NCI-H345 treated with DMSO at 0.1 percent for 48 hours (cell line): ENCODE measurements around the gene CBLN3.

Experiments
- DNase-seq: peaks from one replicate; lab custom pipeline; 2025; ENCODE audit not compliant: unreplicated experiment; lab: John Stamatoyannopoulos, UW

The CBLN3 gene

DNA sequence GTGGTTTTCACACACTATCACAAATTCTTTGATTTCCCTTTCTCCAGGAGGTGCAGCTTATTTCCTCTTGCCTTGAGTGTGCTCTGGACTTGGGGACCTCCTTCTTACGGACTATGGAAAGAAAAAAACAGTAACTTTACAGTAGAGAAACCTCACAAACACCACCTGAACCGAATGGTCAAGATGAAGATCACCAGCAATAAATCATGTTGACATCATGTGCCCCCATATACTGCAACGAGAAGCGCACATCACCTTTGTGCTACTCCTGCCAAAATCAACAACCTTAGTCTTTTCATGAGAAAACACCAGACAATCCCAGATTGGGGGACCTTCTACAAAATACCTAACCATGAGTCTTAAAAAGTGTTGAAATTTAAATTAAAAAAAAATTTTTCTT is 43.9 kb downstream of the CBLN3 start:
- no peak for DNase-seq

DNA sequence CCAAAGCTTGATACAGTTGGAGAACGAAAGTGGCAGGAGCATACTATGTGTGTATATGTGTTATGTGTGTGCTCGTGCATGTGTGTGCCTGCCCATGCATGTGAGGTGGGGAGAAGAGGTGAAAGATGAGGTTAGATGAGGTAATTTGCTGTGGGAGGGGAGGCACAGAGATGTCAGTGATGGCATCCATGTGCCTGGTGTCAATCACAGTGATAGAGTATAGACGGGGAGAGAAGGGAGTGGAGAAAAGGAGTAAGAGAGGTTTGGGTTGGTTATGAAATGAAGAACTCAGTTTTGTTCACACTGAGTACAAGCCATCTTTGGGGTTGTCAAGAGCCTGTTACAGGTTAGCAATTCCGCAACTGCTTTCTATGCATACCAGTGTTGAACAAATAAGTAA is 45.3 kb downstream of the CBLN3 start:
- no peak for DNase-seq

DNA sequence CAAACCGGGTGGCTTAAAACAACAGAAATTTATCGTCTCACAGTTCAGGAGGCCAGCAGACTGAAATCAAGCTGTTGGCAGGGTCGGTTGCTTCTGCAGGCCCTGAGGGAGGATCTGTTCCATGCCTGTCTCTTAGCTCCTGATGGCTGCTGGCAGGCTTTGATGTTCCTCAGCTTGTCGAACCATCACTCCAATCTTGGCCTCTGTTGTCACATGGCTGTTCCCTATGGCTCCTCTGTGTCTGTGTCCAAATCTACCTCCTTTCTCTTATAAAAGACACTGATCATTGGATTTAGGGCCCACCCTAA is 47.5 kb downstream of the CBLN3 start:
- DNase-seq, result no peak

DNA sequence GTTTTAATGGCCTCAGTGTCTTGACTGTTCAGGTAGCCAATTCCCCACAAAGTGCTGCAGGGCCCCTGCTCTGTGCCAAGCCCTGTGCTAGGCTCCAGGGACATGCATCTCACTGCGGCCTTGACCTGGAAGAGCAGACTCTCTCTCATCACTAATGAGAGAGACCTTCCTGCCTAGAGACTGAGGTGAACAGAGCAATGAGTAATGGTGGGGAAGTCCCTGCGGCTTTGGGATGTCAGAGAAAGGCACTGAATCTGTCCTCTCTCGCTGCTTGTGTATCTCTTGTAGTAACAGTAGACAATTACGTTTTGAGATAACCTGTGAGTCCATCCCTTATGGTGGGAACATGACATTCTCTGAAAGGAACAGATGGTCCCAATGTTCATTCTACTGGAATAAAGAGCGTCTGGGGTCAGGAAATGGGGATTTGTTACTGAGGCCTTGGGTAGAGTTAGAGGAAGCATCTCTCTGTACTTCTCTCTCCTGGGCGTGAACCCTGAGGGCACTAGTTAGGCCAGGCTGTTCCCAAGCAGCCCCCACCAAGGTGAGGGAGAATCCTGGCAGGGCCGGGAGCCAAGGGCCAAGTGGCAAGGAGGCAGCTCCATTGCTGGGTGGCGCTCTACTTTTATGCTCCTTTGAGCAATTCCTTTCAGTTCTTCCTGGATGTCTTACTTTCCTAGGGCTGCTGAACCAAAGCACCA is 48.0 kb downstream of the CBLN3 start:
- no peak for DNase-seq

DNA sequence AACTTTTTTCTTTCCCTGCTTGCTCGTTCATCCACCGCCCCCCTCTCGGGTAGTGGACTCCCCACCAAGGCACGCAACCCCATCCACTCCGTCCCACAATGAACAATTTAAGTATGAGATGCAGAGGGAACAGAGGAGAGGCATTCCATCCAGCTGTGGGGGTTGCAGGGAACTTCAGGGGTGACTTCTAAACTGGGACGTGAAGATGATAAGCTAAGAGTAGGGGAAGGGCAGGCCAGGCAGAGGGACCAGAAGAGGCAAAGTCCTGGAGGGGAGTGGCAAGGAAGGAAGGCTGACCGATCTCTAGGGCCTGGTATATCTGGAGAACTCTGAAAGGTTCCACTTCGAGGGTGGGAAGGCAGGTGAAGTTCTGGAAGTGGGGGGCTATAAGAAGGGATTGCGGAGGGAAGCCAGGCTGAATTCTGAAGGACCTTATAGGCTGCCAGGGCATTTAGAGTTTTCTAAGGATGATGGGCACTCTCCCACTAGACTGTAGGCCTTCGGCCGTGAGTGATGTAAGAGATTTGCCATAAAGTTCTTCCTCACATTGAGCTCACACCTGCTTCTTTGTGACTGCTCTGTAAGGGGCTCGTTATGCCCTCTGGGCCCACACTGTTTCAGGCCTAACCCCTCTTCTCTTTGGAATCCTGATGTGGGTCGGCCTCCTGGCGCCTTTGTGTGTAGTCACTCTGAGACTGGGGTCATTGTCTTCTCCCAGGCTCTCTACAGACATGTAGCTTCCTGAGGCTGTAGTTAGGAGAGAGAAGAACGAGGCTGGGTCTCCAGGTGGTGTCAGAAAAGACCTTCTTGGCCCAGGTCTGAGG is 49.3 kb downstream of the CBLN3 start:
- DNase-seq, result no peak

DNA sequence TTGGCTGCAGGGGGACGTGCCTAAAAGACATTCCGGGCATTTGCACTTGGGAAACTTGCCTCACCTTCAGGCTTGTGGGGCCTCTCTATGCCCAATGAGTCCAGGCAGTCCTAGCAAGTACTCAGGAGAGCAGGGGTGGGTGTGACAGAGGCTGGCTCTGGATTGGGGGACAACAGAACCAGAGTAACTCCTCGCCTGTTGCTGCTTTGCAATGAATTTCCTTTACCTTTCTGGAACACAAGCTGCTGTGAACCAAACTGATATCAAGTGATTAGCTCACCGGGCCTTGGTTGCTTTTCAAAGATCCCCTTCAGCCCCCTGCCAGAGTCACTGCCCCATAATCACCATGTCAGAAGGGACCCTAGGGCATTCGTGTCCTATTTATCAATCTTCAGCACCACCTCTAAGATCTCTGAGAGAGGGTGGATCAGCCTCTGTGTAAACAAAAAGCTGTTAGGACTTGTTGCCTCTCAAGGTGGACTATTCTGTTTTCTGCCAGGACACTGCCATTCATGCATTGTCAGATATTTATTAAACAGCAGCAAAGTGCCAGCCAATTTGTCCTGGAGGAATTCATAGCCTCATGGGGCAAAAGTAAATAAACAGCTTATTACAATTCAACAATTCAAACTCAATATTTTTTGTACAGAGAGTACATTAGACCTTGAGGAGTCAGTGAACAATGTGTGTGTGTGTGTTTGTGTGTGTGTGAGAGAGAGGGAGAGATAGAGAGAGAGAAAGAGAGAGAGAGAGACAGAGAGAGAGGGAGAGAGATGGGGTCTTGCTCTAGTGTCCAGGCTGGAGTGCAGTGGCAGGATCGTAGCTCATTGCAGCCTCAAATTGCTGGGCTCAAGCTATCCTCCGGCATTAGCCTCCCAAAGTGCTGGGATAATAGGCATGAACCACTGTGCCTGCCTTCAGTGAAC is 50.2 kb downstream of the CBLN3 start:
- no peak for DNase-seq

DNA sequence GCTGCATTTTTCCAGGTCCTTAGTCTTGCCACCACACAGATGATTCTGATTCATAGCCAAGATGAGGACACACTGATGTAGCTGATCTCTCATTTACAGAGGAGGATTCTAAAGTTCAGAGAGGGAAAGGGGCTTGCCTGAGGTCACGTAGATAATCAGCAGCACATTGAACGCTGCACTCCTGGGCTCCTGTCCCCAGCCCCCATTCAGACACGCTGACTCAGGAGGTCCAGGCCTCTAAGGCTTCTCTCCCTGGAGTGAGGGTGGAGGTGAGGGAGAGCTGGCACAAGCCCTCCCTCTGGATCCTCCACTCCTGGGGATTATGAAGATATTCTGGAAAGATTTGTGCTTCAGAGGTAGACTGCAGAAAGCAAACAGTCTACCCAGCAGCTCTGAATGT is 51.1 kb downstream of the CBLN3 start:
- DNase-seq, result no peak

DNA sequence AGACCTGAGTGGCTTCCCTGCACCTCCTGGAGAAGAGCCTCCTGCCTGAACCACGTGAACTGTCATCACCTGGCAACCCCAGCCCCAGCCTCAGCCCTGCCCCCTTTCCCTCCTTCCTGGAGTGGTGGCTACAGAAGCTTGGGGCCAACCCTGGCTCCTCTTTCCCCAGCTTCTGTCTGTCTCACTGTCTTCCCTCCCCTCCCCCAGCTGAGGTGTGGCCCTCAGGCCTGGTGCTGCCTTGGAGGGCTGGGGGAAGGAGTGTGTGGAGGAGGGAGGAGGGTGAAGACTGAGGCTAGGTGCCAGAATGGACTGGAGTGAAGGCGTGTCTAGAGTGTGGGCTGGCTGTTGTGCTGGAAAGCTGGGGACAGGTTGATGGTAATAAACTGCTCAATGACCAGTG is 51.8 kb downstream of the CBLN3 start:
- no peak for DNase-seq

DNA sequence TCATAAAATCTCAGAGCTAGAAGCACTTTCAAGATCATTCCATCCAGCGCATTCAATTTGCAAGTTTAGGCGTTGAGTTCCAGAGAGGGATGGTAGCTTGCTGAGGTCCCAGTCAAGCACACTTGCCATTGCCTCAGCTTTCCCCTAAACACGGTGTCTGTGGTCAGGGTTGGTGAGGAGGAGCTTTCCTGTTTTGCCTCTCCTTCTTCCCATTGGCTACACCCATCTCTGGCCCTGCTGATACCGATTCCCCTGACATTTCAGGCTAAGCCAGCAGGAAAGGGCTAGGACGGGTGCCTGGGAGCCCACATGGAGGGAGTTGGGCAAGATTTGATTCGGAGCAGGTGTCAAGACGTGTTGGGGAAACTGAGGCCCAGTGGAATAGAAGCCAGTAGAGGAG is 52.3 kb downstream of the CBLN3 start:
- no peak for DNase-seq
